OCI-LY3 (cell line): ENCODE results near the gene GALNT18.

Experiments
- CTCF ChIP-seq: fragments of 200-600, 300-600 bp; sonication (generic); IDR thresholded peaks from 2 replicates; pipeline ENCODE4 v1.5.1; 2014; ENCODE audit warnings: antibody characterized with exemption, low read length, low read depth
- EZH2phosphoT487 ChIP-seq: fragments of 200-600 bp; shearing (Covaris generic); IDR thresholded peaks from 2 replicates; pipeline ENCODE4 v1.6.1; 2018; ENCODE audit warnings: antibody characterized with exemption, mixed run types, low read depth

- TF ChIP-seq CTCF: no peak
- no peak for TF ChIP-seq EZH2phosphoT487
These were observed 170.3 kb downstream of the GALNT18 start for GRCh38 chr11:11451501-11452005.
